ENCODE measurements around the gene GSE1.

Gene GSE1

DNA sequence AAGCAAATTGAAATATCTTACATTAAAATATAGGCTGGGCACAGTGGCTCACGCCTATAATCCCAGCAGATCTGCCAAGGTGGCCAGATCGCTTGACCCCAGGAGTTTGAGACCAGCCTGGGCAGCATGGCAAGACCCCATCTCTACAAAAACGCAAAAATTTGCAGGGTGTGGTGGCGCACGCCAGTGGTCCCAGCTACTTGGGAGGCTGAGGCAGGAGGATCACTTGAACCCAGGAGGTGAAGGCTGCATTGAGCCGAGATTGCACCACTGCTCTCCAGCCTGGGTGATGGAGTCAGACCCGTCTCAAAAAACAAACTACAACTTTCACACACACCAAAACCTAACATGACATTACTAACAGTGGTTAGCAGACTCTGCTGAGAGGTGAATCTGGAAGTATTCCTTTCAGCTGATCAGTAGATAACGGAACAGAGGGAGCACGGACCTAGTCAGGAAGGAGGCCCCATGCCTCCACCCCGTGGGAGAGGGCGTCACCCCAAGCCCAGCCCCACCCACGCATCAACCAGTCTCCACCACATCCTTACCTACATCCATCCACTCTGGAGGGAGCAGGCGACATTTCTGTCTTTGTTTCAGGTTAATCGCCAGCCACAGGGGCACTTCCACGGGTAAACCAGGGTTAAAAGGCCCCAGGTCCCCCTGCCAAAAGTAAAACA, 73.9 kb downstream of the GSE1 start:
- DNase-seq, result no peak

DNA sequence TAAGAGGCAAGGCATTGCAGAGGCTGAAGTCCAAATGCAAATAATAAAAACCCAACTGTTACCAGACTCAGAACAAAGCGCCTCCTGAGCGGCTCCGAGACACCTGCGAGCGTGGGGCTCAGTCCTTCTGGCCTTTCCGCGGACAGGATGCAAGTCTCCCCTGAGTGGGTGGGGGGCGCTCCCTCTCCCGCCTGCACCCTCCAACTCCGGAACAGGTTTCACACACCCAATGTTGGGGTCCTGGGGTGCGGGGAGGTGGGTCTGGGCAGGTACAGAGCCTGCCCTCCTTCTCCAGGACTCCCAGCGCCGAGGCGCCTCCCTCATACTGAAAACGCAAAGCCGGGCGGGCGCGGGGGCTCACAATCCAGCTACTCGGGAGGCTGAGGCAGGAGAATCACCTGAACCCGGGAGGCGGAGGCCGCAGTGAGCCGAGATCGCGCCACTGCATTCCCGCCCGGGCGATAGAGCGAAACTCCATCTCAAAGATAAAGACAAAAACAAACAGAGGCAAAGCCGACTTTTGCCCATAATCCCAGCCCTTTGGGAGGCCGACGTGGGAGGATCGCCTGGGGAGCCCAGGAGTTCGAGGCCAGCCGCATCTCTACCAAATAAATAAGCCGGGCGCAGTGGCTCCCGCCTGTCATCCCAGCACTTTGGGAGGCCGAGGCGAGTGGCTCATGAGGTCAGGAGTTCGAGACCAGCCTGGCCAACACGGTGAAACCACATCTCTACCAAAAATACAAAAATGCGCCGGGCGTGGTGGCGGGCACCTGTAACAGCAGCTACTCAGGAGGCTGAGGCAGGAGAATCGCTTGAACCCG, 74.7 kb downstream of the GSE1 start:
- DNase-seq, result peak; percentile 8

DNA sequence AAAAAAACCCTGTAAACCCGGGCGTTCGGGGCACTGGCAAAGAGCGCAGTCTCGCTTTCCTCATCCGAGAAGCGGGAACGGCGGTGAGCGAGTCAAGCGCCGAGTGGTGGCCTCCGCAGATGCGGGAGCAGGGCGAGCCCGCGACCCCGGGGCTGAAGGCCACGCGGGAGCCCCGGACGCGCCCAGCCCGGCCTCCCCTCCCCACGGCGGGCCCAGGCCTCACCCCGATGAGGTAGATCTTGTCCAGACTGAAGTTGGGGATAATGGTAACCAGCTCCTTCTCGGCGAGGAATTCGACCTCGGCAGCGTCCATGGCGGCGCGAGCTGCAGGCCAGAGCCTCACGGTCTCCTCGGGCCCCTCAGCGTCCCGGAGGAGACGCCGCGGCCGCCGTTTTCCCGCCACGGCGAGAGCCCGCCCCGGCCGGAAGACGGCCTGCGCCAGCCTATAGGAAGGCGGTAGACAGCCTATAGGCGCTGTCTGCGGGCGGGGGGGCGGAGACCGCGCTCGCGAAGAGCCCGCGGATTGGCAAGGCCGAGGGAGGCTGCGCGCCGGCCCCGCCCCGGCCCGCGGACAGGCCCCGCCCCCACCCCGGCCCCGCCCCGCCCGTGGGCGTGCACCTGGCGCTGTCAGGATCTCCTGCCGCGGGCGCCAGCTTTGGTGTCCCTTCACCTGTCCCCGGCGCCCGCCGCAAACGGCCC, 75.6 kb downstream of the GSE1 start, which contains the start of gene GINS2:
GINS2 (minus strand) TSS at position 369 of the 699 bp plus-strand sequence; CDS start at position 313, 56 bp downstream.
- DNase-seq, result peak; percentile 89

- DNase-seq, result no peak
Observed at GRCh38 chr16:85689285-85689949, 76.3 kb downstream of the GSE1 start.

DNA sequence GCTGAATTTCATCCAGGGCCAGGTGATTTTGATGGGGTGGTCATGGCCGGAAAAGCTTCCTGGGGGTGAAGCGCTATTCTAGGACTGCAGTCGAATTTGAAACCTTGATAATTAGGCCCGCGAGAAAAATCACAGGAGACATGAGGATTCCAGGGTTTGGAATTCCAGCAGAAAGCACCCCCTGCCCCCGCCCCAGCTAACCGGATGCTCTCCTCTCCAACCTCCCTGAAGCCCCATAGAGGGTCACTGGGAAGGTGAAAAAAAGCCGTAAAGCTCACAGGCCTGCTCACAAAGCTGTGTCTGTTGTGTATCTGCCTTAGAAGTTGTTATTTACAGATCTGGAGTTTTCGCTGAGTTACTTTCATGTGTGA, 76.8 kb downstream of the GSE1 start:
- no peak for DNase-seq

GRCh38 chr16:85690469-85691064, 77.4 kb downstream of the GSE1 start:
- no peak for DNase-seq

- no peak for DNase-seq
Observed at GRCh38 chr16:85695196-85696128, 82.3 kb downstream of the GSE1 start.

DNA sequence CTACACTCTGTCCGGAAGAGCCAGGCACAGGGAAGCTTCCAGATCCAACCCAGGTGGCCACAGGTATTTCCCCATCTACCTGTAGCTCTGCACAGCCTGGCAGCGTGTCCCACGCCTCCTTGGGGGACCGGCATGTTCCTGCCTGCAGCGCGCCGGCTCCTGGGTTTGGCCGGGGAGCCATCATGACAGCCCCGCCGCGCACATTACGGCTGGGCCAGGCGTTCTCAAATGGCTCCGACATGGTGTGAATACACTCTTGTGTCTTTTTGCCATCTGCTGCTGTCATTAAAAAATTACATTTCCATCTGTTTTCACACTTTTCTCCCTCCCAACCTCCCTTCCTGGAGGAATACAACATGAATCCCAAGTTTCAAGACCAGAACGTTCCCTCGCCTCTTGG, 83.7 kb downstream of the GSE1 start:
- DNase-seq, result no peak

DNA sequence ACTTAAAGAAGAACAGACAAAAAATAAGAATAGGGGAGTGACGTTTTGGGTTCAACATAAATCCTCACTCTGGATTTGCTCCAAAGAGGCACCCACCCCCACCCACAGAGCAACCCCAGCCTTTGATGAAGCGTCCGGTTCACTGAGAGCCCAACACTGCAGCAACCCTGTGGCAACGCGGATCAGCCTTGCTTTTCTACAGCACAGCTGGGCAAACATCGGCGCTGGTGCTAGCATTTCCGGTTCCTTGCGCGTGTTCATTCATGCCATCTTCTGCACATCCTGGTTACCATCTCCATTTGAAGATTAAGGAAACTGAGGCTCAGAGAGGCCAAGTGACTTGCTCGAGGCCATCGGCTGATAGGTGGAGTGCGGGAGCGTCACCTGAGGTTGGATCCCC, 84.3 kb downstream of the GSE1 start:
- DNase-seq, result no peak

GRCh38 chr16:85698459-85698891, 85.4 kb downstream of the GSE1 start:
- DNase-seq, result no peak

GRCh38 chr16:85698935-85699558, 85.9 kb downstream of the GSE1 start:
- no peak for DNase-seq

- DNase-seq, result no peak
Observed at GRCh38 chr16:85699628-85700027, 86.5 kb downstream of the GSE1 start.

DNA sequence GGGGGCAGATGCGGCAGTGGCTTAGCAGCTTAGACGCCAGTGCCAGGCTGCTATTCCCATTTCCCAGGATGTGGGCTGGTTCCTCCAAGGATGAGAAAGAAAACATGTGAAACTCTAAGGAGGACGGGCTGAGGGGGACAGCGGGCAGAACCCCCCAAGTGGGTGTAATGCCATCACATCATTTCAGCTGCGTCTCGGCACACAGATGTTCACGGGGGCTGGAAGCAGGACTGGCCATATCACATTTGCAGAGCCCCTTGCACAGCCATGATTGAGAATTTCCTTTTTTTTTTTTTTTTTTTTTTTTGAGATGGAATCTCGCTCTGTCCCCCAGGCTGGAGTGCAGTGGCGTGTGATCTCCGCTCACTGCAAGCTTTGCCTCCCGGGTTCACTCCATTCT, 90.9 kb downstream of the GSE1 start:
- no peak for DNase-seq

GRCh38 chr16:85704900-85705846, 92.1 kb downstream of the GSE1 start:
- no peak for DNase-seq

GRCh38 chr16:85706449-85707034, 93.4 kb downstream of the GSE1 start:
- DNase-seq, result no peak

- DNase-seq, result no peak
Observed at GRCh38 chr16:85707528-85708095, 94.5 kb downstream of the GSE1 start.

GRCh38 chr16:85708338-85708737, 95.2 kb downstream of the GSE1 start:
- DNase-seq, result no peak

GRCh38 chr16:85709766-85710585, 96.9 kb downstream of the GSE1 start:
- DNase-seq, result no peak
